ENCODE results near the gene LYL1.

The LYL1 gene

DNA sequence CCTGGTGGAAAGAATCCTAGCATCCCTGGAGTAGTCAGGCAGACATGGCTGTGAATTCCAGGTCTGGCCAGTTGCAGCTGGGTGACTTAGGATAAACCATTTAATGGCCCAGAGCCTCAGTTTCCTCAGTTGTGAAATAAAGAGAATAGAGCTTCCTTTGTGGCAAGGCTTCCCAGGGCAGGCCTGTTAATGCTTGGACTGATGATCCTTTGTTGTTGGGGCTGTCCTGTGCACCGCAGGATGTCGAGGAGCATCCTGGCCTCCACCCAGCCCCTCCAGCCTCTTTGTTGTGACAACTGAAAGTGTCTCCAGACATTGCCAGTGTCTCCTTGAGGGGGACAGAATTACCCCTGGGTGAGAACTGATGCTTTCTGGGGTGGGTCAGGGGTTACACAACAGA, 16.3 kb downstream of the LYL1 start:
- no peak for DNase-seq
- in situ Hi-C loops (cut with HindIII; ENCODE audit: low pct_ligation_motif_present, low pct_unique_long_range_greater_than_20kb, low sequenced_read_pairs), result no loop called here

DNA sequence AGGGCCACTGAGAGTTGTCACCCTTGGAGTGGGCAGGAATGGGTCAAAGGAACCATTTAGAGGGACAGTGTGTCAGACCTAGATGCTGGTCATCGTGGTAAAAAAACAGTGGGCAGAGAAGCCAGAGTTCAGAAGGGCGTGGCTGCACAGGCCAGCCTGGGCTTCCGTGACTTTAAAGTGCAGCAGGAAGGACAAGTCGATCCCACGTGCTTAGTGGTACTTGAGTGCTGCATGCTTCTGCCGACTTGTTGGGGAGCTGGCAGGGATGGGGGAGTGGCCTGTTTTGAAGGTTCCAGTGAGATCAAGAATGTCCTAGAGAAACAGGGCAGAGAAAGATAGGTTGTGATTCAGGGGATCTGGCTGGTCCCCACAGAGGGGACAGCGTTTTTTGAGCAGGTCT, 17.0 kb downstream of the LYL1 start:
- no peak for DNase-seq
- in situ Hi-C loops (cut with HindIII; ENCODE audit: low pct_ligation_motif_present, low pct_unique_long_range_greater_than_20kb, low sequenced_read_pairs), result no loop called here

DNA sequence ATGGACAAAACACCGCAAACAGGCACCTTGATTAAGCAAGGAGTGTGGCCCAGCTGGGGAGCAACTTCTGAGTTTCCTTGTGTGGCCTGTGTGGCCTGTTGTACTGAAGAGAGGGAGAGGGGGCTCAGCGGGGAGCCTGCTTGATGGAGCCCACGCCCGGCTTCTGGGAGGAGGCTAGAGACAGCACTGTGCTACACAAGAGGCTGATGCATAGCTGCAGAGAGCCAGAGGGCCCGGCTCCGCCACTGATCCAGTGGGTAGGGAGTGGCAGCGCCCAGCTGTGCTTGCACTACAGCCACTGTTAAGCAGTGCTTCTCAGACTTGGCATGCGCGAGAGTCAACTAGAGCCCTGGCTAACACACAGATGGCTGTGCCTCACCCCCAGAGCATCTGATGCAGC, 19.0 kb downstream of the LYL1 start:
- DNase-seq, result no peak
- in situ Hi-C loops (cut with HindIII; ENCODE audit: low pct_ligation_motif_present, low pct_unique_long_range_greater_than_20kb, low sequenced_read_pairs), result no loop called here

DNA sequence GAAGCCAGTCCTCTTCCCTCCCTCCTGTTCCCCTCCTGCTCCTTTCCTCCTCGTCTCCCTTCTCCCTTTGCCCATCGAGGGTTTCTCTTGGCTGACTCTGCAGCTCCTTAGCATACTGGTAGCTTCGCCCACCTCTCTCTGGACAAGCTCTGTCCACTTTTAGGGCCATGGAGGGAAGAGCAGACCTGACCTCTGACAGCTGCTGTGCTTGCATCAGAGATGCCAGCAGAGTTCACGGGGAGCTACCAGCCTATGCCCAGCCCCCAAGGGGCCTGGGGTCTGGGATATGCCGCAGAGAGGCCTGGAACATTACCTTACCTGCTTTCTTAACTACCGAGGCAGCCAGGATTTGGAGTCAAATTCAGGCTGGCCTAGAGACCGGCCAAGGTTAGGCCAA, 19.7 kb downstream of the LYL1 start:
- in situ Hi-C loops (cut with HindIII; ENCODE audit: low pct_ligation_motif_present, low pct_unique_long_range_greater_than_20kb, low sequenced_read_pairs), result no loop called here
- no peak for DNase-seq

DNA sequence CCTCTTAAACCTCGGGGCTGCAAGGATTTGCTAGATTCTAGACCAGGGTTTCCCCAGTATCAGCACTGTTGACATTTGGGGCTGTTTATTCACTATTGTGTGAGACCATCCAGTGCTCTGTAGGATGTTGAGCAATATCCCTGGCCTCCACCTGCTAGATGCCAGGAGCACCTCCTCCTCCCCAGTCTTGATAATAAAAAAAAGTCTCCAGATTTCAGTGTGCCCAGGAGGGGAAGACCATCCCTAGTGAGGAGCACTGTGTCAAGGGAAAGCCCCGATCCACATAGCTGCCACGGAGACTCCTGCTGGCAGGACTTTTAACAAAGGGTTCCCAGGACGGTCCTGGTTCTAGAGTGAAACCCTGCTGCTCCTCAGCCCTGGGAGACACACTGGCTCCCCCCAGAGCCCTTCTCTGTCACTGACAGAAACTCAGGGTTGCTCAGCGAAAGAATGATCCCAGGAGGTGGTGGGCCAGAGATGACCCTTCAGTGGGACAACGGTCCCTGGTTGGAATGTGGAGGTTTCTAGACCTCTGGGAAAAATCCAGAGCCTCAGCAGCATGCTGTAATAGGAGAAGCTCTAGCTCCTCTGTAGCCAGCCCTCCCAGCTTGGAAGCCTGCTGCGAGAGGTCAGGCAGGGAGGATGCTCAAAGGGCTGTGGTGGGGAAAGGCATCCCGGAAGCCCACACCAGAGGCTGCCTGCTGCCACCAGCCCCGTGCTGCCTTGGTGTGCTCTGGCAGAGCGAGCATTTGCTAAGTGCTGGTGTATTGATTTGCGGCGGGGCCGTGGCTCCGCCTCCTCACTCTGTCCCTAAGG, 20.3 kb downstream of the LYL1 start:
- in situ Hi-C loops (cut with HindIII; ENCODE audit: low pct_ligation_motif_present, low pct_unique_long_range_greater_than_20kb, low sequenced_read_pairs), result no loop called here
- no peak for DNase-seq

DNA sequence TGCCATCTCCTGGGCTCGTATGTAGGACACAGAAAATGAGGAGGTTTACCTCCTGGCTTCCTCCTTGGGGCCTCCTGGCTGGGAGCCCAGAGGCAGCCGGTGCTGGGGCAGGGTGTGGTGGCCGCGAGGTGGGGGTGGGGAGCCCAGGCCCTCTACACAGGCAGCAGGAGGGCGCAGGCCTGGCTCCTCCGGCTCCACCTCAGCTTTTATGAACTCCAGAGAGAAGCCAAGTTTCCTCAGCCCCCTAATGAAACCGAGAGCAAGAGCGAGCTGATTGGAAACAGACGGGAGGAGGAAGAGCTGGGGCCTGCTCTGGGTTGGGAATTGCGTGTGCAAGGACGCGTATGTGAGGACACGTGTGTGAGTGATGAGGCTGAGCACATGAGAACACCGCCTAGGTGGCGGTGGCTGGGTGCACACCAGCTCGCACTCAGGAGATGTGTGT, 23.1 kb downstream of the LYL1 start:
- DNase-seq, result no peak
- in situ Hi-C loops (cut with HindIII; ENCODE audit: low pct_ligation_motif_present, low pct_unique_long_range_greater_than_20kb, low sequenced_read_pairs), result no loop called here

DNA sequence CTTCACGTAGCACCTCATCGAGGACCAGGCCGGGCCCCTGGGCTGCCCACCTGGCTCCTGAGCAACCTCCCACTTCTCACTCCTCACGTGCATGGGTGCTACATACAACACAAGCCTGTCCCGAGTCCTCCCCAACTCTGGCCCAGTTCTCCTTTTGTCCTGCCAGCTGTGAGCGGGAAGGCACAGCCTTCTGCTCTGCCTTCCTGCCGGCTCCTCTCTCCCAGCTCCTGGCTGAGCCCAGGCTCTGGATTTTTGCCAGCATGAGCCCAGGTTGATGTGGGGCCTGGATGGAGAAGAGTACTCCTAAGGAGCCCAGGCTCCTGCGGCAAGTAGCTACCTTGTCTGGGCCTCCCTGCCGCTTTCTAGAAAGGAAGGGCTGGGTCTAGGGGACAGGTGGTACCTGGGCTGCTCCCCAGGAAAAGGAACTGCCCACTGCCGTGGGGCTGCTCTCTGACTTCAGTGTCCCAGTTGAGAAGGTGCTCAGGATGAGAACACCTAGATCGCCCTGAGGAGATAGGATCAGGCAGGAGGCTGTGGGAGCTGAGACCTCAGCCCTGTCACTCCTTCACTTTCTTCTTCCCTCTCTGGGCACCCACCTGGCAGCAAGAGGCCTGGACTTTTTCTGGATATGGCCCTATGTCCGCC, 23.6 kb downstream of the LYL1 start:
- in situ Hi-C loops (cut with HindIII; ENCODE audit: low pct_ligation_motif_present, low pct_unique_long_range_greater_than_20kb, low sequenced_read_pairs), result no loop called here
- no peak for DNase-seq

DNA sequence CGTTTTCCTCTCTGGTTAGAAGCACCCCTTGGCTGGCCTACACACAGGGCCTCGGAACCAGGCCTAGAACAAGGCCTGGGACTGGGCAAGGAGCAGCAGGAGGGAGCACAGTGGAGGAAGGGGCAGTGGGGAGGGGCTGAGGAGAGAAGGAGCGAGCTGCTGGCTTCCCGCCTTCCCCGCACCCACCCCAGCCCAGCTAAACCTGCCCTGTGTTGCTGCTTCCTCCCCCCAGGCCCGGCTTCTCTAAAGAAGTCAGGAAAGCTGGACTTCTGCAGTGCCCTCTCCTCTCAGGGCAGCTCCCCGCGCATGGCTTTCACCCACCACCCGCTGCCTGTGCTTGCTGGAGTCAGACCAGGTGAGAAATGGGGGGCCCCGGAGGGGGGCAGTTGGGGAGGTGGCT, 24.3 kb downstream of the LYL1 start:
- DNase-seq, result no peak
- in situ Hi-C loops (cut with HindIII; ENCODE audit: low pct_ligation_motif_present, low pct_unique_long_range_greater_than_20kb, low sequenced_read_pairs), result no loop called here

DNA sequence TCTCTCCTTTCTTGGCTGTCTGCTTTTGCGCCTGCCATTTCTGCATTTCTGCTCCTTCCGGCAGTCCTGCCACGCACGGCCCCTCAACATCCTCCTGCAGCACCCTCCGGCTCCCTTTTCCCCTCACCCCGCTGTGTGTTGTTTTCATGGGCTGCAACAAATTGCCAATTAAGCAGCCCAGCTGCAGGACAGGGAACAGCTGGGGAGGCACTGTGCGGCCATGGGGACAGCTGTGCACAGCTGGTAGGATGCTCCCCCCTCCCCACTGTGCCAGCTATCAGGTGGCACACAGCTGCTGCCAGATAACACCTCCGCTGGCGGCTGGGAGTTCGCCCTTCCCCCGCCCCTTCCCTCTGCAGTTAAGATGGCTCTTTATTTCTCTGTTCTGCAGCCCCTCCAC, 25.4 kb downstream of the LYL1 start:
- in situ Hi-C loops (cut with HindIII; ENCODE audit: low pct_ligation_motif_present, low pct_unique_long_range_greater_than_20kb, low sequenced_read_pairs), result no loop called here
- no peak for DNase-seq

DNA sequence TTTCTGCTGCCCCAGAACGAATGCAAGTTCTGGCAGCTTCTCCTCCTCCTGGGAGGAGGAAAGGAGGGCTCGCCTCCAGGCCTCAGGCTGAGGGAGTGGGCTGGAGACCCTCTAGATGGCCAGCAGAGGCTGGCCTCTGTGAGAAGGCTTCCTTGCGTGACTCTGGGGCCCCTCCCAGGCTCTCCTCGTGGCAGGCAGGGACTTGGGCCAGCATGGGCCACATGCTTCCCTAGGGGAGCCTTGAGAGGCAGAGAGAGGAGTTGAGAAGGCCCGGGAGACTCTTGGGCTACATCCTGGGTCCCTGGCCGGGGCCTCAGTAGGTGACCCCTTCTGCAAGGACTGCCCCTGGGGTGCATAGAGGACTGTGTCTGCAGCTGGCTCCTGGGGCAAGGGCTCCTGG, 25.9 kb downstream of the LYL1 start:
- DNase-seq, result no peak
- in situ Hi-C loops (cut with HindIII; ENCODE audit: low pct_ligation_motif_present, low pct_unique_long_range_greater_than_20kb, low sequenced_read_pairs), result no loop called here

DNA sequence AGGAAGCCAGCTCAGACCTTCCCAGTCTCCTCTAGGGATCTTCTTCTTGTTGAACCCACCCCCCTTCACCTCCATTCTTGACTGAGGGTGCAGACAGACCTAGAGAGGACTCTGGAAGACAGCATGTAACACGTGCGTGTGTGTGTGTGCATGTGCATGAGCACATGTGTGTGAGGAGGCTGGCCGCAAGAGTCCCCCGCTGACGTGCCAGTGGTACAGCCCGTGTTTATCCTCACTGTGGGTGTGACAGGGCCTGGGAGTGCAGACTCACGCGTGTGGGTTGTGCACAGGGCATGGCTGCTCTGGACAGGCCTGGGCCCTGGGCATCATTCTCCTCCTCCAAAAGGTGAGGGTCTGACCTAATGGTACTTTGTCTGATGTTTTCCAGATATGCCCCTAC, 26.3 kb downstream of the LYL1 start:
- in situ Hi-C loops (cut with HindIII; ENCODE audit: low pct_ligation_motif_present, low pct_unique_long_range_greater_than_20kb, low sequenced_read_pairs), result no loop called here
- no peak for DNase-seq

DNA sequence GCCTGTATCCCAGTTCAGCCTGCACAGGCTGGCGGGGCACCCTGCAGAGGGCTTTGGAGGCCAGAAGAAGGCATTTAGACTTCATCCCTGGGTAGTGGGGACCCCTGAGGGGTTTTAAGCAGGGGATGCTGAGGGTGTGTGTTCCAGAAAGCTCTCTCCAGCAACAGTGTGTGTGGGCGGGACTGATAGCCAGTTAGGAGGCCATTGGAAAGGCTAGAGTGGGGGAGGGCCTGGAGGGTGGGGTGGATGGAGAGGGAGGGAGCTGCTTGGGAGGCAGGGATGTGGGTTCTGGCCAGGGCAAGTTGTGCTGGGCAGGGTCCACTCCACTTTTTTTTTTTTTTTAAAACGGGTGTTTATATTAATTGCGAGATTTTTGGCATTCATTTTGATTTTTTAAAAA, 28.3 kb downstream of the LYL1 start:
- in situ Hi-C loops (cut with HindIII; ENCODE audit: low pct_ligation_motif_present, low pct_unique_long_range_greater_than_20kb, low sequenced_read_pairs), result no loop called here
- no peak for DNase-seq

DNA sequence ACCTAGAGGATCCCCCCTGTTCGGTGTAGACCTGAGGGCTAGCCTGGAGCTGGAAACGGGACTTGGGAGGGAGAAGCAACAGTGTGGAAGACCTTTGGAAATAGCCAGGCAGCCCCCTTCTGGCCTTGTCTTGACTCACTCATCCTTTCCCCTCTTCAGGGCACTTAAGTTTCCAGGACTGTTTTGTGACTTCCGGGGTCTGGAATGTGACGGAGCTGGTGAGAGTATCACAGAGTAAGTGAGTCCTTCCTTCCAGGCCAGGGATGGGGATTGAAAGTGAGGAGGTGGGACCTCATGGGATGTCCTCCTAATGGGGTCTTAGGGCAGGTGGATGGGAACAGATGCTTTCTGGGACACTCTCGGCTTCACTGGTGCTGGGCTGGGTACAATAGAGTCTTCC, 29.4 kb downstream of the LYL1 start:
- in situ Hi-C loops (cut with HindIII; ENCODE audit: low pct_ligation_motif_present, low pct_unique_long_range_greater_than_20kb, low sequenced_read_pairs), result no loop called here
- no peak for DNase-seq

DNA sequence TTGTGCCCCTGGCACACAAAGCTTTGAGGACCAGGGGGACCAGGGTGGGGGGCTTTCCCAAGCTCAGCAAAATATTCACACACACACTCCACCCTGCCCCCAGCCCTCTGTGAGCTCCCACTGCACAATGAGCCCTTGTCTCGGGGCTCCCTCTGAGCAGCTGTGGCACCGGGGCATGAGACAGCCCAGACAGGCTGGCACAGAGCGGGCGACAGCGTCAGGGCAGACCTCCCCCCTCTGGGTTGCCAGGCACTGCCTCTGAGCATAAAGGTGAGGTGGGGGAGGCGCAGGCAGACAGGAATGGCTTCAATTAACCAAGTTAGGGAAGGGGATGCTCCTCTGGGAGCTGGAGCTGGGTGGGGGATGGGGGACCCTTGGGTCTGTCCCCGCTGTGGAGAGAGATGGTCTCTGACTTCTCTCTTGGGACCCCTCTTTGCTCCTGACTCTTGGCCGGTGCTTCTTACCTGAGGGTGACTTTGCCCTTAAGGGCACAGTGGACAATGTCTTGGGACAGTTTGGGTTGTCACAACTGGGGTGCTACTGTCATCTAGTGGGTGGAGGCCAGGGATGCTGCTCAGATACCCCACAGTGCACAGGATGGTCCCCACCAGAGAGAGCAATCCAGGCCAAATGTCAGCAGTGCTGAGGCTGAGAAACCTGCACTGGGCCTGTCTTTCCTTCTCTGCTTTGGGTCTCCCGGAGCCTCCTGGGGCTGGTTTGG, 30.3 kb downstream of the LYL1 start:
- DNase-seq, result no peak
- in situ Hi-C loops (cut with HindIII; ENCODE audit: low pct_ligation_motif_present, low pct_unique_long_range_greater_than_20kb, low sequenced_read_pairs), result no loop called here

DNA sequence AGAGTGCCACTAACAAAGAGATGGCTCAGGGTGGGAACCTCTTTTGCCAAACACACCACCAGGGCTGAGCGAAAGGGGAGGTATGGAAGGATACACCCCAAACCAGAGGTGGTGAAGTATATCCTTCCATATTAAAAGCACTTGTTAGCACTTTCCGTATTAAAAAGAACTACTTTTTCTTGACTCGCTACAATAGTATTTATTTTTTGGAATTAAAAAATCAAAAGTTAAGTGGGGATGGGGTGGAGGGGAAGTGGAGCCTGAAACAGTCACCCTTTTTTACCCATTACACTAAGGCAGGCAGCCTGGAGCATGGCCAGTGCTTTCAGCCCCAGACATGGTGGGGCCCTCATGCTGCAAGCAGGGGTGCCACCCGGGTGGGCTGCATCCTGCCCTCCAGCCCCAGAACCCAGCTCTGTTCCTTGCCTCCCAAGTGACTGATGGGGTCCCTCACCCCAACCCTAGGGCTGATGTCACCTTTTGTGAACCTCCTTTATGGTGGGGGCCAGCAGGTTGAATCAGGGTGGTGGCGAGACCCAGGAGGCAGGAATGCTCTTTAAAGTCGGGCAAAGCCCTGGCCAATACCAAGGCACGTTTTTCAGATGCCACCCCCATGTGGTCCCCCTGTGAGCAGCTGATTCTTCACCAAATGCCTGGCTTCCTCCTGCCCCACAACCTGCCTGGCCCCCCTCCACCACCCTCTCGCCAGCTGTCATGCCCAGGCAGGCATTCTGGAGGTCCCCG, 31.0 kb downstream of the LYL1 start:
- in situ Hi-C loops (cut with HindIII; ENCODE audit: low pct_ligation_motif_present, low pct_unique_long_range_greater_than_20kb, low sequenced_read_pairs), result no loop called here
- DNase-seq, result no peak

DNA sequence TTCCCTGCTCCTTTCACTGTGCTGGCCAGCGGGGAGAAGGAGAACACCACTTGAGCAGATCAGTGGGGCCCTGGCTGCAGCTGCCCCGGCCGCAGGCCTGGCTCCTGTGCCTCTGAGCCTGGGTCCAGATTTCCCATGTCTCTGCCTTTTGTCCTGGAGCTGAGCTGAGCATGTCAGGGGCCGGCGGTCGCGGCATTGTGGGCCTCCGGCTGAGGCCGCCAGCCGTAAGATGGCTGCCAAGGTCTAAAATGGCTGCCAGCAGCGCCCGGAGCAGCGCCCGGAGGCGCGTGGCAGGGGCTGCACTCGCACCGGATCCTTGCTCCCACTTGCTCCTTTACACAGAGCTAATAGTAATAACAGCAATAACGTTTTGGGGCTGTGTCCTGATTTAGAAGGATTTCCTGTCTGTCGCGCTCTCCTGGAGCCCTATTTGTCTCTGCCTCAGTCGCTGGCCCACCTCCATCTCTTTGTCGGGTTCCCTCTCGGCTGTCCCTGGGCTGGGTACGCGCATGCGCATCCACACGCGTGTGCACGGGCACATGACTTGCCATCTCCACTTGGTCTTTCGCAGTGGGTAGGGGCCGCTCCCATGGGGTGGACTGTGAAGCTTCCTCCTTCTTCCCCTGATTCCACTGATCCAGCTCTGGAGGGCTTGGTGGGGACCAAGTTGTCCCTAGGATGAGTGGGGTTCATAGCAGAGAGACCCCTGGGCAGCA, 32.1 kb downstream of the LYL1 start:
- no peak for DNase-seq
- in situ Hi-C loops (cut with HindIII; ENCODE audit: low pct_ligation_motif_present, low pct_unique_long_range_greater_than_20kb, low sequenced_read_pairs), result no loop called here

DNA sequence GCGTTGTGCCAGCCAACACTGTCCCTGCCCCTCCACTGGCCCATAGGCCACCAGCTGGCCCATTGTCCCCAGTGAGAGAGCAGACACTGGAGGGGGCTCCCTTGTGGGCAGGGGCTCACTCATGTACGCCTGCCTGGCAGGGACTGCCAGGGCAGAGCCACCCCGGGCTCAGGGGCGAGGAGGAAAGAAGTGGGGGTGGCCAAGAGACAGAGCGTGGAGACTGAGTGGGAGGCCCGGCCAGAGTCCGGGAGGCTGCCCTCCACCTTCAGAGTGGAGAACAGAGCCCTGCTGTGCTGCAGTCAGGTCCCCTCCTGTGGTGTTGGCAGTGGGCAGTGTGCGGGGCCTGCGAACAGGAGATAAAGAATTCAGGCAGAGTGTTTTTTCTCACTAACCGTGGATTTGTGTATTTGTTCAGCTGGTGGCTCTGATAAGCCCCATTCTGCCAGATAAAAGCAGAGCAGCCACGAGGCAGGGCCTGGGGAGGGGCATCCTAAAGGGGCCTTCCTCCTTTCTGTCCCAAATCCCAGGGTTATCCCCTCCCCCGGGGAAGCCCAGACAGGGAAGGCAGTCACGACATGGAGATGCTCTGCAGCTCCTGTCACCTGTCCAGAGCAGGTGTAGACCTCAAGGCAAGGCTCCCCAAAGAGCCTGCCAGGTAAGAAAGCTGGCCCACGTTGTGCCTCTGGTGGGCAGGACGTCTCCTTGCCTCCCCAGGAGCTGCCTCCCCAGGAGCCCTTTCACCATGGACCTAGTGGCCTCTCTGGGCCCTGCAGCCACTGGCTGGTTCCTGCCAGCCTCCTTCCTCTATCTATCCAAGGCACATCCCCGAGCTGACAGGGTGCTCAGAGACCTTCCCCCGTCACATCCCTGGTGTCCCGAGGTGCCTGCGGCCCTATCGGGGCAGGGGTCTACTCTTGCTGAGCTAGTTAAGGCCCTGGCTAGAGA, 33.0 kb downstream of the LYL1 start:
- no peak for DNase-seq
- in situ Hi-C loops (cut with HindIII; ENCODE audit: low pct_ligation_motif_present, low pct_unique_long_range_greater_than_20kb, low sequenced_read_pairs), result no loop called here

Measured in ACHN (cell line).